Measurements from ENCODE around the gene LCE3A. TPM values are rescaled to one million over a fixed set of nuclear protein-coding genes. Genes with fewer than 3 reads are reported as not detected.

LCE3A gene, protein sequence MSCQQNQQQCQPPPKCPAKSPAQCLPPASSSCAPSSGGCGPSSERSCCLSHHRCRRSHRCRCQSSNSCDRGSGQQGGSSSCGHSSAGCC
- total RNA-seq (2022; extraction: Qiagen RNA extraction) = not detected in 5 replicates

DNA sequence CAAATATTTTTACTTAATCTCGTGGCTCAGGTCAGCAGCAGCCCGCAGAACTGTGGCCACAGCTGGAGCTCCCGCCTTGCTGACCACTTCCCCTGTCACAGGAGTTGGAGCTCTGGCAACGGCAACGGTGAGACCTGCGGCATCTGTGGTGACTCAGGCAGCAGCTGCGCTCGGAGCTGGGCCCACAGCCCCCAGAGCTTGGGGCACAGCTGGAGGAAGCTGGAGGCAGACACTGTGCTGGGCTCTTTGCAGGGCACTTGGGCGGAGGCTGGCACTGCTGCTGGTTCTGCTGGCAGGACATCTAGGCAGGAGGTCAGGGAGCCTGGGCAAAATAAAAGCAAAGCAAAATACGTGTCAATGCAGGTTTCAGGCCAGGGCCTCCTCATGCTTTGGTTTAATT, at the start of gene LCE3A:
Gene LCE3A (minus strand): TSS at position 301 of the 400 bp plus-strand sequence. CDS start 0 bp downstream, at position 301.

DNA sequence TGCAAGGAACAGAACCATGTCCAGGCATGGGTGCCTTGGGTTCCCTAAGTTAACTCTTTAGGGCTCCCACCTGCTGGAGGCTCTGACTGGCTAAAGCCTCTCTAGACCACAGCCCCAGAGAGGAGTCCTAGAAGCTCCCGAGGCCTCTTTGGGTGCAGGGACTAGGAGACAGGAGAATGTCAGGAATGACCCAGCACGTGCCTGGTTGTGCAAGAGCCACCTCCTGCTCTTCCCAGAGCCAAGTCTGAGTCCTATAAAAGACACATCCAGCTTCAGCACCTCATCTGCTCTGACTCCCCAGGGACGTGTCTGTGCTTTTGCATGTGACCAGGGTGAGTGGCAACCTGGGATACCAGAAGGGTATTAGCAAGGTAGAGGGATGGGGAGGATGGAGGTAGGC, 40.2 kb upstream of the LCE3A start, which contains the start of gene LCE2D:
Gene LCE2D (plus strand): TSS at position 283 of the 400 bp plus-strand sequence. CDS start 726 bp downstream, outside the sequence.

DNA sequence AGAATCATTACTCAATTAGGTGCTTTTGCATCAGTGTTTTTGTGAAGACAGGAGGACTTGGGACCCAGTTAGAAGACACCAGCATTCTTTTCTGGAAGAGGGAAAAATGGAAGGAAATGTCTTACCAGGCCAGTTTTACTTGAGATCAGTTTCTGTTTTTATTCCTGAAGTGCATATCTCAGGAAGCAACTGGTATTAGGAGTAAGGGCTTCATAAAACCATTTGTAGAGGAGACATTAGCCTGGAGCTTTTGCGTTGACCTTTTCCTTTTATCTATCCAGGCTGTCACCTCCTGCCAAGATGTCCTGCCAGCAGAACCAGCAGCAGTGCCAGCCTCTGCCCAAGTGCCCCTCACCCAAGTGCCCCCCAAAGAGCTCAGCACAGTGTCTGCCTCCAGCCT, 9.4 kb downstream of the LCE3A start, which contains the start of gene LCE3B:
Gene LCE3B (plus strand): TSS at position 301 of the 400 bp plus-strand sequence. CDS start 0 bp downstream, at position 301.

DNA sequence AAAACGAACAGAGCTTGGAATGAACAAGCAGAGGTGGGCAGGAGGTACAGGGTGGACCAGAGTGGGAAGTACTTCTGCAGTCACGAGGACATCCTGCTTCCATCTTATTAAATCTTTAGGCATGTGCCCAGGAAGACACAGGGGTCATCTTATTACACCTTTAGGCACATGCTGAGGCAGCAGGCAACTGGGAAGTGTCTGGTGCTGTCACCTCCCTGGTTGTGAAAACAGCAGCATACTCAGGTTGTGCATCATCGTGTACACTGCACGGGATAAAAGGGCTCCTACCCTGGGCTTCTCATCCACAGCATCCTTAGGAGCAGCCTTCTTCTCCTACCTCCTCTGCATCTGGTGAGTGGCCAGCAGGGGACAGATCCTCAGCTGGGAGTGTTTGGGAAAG, 23.0 kb downstream of the LCE3A start, which contains the start of gene LCE3C:
Gene LCE3C (plus strand): TSS at position 301 of the 400 bp plus-strand sequence. CDS start 498 bp downstream, outside the sequence.

DNA sequence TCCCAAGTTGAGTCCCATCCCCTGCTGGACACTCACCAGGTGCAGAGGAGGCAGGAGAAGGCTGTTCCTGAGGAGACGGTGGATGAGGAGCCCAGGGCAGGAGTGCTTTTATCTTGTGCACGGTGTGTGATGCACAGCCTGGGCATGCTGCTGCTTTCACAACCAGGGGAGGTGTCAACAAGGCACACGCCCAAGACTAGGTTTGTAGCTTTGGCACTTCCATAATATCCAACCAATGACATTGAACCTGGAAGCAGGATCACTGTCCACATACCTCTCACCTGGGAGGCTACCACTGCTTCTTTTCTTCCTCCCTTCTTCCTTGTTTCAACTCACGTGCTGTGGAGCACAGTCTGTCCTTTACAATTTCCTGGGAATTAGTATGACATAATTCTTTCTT, 42.5 kb downstream of the LCE3A start, which contains the start of gene LCE3D:
Gene LCE3D (minus strand): TSS at position 84 of the 400 bp plus-strand sequence. CDS start 580 bp downstream, outside the sequence.

Other genes starting within 250 kb of the LCE3A start
- gene CRNN, start 208.8 kb downstream of the LCE3A start, total RNA-seq (2022; extraction: Qiagen RNA extraction) = not detected in 5 replicates
- gene LCE5A, start 112.3 kb downstream of the LCE3A start, total RNA-seq (2022; extraction: Qiagen RNA extraction) = not detected in 5 replicates
- 0.17 to 0.49 TPM (median 0.36 TPM) in 5 replicates for gene CRCT1, start 108.6 kb downstream of the LCE3A start, total RNA-seq (2022; extraction: Qiagen RNA extraction)
- 0.16 to 0.17 TPM in 2 of 5 replicates, not detected in the others for gene LCE3E, start 56.3 kb downstream of the LCE3A start, total RNA-seq (2022; extraction: Qiagen RNA extraction)
- 0.44 to 1.3 TPM (median 0.64 TPM) in 5 replicates for gene LCE3D, start 42.6 kb downstream of the LCE3A start, total RNA-seq (2022; extraction: Qiagen RNA extraction)
- gene LCE3C, start 22.9 kb downstream of the LCE3A start, total RNA-seq (2022; extraction: Qiagen RNA extraction) = not detected in 5 replicates
- not detected in 5 replicates for gene LCE3B, start 9.3 kb downstream of the LCE3A start, total RNA-seq (2022; extraction: Qiagen RNA extraction)
- gene LCE2D, start 40.3 kb upstream of the LCE3A start, total RNA-seq (2022; extraction: Qiagen RNA extraction) = not detected in 5 replicates
- gene LCE2C, start 52.2 kb upstream of the LCE3A start, total RNA-seq (2022; extraction: Qiagen RNA extraction) = not detected in 5 replicates
- not detected in 5 replicates for gene LCE2B, start 63.0 kb upstream of the LCE3A start, total RNA-seq (2022; extraction: Qiagen RNA extraction)
- gene LCE2A, start 75.2 kb upstream of the LCE3A start, total RNA-seq (2022; extraction: Qiagen RNA extraction) = not detected in 5 replicates
- not detected in 5 replicates for gene LCE4A, start 85.1 kb upstream of the LCE3A start, total RNA-seq (2022; extraction: Qiagen RNA extraction)
- not detected in 5 replicates for gene KPRP, start 134.9 kb upstream of the LCE3A start, total RNA-seq (2022; extraction: Qiagen RNA extraction)
- gene LCE1F, start 152.0 kb upstream of the LCE3A start, total RNA-seq (2022; extraction: Qiagen RNA extraction) = not detected in 5 replicates
- 0.31 TPM in 1 of 5 replicates, not detected in the others for gene LCE1E, start 163.2 kb upstream of the LCE3A start, total RNA-seq (2022; extraction: Qiagen RNA extraction)
- not detected in 5 replicates for gene LCE1D, start 173.6 kb upstream of the LCE3A start, total RNA-seq (2022; extraction: Qiagen RNA extraction)
- gene LCE1C, start 183.5 kb upstream of the LCE3A start, total RNA-seq (2022; extraction: Qiagen RNA extraction) = not detected in 5 replicates
- gene LCE1B, start 188.9 kb upstream of the LCE3A start, total RNA-seq (2022; extraction: Qiagen RNA extraction) = 0.07 TPM in 1 of 5 replicates, not detected in the others
- gene LCE1A, start 204.4 kb upstream of the LCE3A start, total RNA-seq (2022; extraction: Qiagen RNA extraction) = not detected in 5 replicates
- gene LCE6A, start 219.8 kb upstream of the LCE3A start, total RNA-seq (2022; extraction: Qiagen RNA extraction) = not detected in 5 replicates
- not detected in 5 replicates for gene LCE7A, start 236.9 kb upstream of the LCE3A start, total RNA-seq (2022; extraction: Qiagen RNA extraction)